ENCODE results near the gene DHRSX. TPM values are rescaled to one million over a fixed set of nuclear protein-coding genes. Genes with fewer than 3 reads are reported as not detected.
"Not testable (repeated sequence)": the region's sequence is repeated elsewhere in the genome, so short reads cannot be mapped to it uniquely, and the experiment has no call there.

Gene DHRSX
- total RNA-seq, 1 donor = 24.0 TPM

DNA sequence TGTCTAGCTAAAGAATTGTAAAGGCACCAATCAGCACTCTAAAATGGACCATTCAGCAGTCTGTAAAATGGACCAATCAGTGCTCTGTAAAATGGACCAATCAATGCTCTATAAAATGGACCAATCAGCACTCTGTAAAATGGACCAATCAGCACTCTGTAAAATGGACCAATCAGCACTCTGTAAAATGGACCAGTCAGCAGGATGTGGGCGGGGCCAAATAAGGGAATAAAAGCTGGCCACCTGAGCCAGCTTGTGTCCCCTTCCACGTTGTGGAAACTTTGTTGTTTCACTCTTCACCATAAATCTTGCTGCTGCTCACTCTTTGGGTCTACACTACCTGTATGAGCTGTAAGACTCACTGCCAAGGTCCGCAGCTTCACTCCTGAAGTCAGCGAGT is 230.0 kb downstream of the DHRSX start:
- DNase-seq (ENCODE audit: low read depth in 2 of 3, low spot score in 2 of 3) = not testable (repeated sequence)

DNA sequence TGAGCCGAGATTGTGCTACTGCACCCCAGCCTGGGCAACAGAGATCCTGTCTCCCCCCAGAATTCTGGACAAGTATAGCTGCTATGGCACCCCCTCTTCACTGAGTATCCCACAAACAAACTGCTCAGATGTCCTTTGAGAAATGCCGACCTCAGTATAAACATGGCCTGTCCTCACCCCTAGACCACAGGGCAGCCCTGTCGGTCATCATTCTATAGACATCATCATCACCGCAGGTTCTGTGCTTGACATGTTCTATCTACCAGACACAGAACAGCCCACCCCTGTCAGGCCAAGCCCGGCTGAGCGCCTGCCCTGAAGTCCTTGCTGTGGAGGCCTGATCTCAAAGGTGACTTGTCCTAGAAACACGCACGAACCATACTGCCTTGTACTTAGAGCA is 232.9 kb downstream of the DHRSX start:
- DNase-seq (ENCODE audit: low read depth in 2 of 3, low spot score in 2 of 3) = no peak

DNA sequence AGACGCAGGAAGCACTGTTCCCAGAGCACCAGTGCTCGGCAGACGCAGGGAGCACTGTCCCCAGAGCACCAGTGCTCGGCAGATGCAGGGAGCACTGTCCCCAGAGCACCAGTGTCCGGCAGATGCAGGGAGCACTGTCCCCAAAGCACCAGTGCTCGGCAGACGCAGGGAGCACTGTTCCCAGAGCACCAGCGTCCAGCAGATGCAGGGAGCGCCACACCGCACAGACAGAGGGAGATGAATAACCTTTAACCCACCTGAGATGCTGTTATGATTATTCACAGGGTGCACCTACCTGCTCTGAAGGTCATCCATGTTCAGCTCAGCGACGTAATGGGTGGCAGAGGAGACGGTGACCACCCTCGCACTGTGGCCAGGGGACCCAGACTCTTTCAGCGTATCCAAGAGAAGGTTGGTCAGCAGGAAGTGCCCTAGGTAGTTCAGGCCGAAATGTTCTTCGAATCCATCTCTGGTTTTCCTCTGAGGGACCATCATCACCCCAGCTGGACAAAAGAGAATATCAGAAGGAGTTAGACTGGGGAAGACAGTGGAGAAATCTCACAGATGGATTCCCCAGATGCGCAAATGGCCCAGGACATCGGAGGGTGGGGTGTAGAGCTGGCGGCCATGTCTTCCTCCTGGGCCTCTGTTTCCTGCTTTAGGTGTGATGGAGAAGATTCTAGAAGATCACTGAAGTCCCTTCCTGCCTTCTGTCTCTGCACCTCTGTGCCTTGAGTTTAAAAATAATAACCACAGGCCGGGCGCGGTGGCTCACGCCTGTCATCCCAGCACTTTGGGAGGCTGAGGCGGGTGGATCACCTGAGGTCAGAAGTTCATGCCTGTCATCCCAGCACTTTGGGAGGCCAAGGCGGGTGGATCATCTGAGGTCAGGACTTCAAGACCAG is 234.1 kb downstream of the DHRSX start:
- peak in 1 of 3 donors; percentile 32 for DNase-seq (ENCODE audit: low read depth in 2 of 3, low spot score in 2 of 3)

DNA sequence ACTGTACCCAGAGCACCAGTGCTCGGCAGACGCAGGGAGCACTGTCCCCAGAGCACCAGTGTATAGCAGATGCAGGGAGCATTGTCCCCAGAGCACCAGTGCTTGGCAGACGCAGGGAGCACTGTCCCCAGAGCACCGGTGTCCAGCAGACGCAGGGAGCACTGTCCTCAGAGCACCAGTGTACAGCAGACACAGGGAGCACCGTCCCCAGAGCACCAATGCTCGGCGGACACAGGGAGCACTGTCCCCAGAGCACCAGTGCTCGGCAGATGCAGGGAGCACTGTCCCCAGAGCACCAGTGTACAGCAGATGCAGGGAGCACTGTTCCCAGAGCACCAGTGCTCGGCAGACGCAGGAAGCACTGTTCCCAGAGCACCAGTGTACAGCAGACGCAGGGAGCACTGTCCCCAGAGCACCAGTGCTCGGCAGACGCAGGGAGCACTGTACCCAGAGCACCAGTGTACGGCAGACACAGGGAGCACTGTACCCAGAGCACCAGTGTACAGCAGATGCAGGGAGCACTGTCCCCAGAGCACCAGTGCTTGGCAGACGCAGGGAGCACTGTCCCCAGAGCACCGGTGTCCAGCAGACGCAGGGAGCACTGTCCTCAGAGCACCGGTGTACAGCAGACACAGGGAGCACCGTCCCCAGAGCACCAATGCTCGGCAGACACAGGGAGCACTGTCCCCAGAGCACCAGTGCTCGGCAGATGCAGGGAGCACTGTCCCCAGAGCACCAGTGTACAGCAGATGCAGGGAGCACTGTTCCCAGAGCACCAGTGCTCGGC is 234.9 kb downstream of the DHRSX start:
- DNase-seq (ENCODE audit: low read depth in 2 of 3, low spot score in 2 of 3) = not testable (repeated sequence)

GRCh38 chrX:2264179-2265030 is 236.4 kb downstream of the DHRSX start:
- no peak for DNase-seq (ENCODE audit: low read depth in 2 of 3, low spot score in 2 of 3)

DNA sequence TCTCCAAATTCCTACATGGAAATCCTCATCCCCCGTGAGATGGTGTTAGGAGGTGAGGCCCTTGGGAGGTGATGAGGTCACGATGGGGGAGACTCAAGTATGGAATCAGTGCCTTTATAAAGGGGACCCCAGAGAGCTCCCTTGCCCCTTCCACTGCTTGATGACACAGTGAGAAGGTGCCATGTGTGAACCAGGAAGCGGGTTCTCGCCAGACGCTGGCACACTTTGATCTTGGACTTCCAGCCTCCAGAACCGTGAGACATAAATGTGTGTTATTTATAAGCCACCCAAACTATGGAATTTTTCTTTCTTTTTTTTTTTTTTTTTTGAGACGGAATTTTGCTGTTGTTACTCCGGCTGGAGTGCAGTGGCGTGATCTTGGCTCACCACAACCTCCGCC is 237.6 kb downstream of the DHRSX start:
- DNase-seq (ENCODE audit: low read depth in 2 of 3, low spot score in 2 of 3) = peak in 1 of 3 donors; percentile 41

DNA sequence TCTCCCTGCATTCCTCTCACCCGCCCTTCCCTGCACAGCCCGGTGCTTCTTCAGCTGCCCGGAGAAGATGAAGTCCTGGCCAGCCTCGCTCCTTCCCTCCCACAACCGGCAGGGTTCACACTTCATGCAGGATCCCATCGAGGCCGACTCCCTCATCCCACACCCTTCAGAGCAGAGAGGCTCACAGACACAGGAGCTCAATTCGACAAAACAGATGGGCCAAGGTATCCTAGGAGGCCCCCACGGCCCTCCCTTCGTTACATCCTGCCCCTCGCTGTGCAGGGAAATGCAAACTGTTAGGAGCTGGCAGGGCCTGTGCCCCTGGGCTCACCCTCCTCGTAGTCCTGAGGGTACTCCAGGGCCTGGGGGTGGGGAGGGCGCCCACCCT is 238.1 kb downstream of the DHRSX start:
- no peak for DNase-seq (ENCODE audit: low read depth in 2 of 3, low spot score in 2 of 3)

GRCh38 chrX:2261831-2262667 is 238.7 kb downstream of the DHRSX start:
- no peak for DNase-seq (ENCODE audit: low read depth in 2 of 3, low spot score in 2 of 3)

- no peak for DNase-seq (ENCODE audit: low read depth in 2 of 3, low spot score in 2 of 3)
Observed at GRCh38 chrX:2252331-2253065, 248.3 kb downstream of the DHRSX start.

DNA sequence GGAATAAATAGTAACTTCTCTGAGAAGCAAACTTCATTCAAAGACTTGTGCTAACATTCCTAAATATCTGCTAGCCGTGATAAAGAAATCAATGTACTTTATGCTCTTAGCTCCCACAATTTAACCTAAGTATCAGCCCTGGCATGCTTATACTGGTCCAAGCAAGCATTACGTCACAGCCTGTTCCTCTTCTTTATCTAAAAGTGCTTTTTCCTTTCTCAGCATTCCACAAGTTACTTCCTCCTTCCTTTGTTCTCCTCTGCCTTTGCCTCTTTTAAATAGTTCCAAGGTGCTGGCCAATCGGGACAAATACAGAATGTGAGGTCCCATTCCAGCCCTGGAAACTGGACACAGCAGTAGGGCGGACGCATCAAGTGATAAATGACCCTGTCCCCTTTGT is 249.6 kb downstream of the DHRSX start:
- no peak for DNase-seq (ENCODE audit: low read depth in 2 of 3, low spot score in 2 of 3)

DNA sequence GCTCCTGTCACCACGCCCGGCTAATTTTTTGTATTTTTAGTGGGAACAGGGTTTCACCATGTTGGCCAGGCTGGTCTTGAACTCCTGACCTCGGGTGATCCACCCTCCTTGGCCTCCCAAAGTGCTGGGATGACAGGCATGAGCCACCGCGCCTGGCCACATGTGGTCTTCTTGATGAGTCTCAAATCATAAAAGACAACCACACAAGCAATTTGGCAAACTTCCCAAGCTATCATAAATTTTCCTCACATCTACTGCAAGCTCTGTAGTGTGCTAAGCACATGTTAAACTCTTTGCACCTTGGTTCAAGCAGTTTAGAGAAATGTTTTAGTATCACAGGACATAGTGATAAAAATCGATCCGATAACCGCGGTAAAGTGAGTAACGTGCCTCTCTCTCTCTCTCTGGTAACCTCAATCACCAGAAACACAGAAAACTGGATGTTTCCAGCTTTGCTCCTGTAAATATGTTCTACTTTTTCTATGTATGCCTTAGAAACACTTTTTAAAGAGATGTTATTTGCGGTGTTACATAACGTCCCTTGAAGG is 256.8 kb downstream of the DHRSX start:
- peak in 1 of 3 donors; percentile 52 for DNase-seq (ENCODE audit: low read depth in 2 of 3, low spot score in 2 of 3)

DNA sequence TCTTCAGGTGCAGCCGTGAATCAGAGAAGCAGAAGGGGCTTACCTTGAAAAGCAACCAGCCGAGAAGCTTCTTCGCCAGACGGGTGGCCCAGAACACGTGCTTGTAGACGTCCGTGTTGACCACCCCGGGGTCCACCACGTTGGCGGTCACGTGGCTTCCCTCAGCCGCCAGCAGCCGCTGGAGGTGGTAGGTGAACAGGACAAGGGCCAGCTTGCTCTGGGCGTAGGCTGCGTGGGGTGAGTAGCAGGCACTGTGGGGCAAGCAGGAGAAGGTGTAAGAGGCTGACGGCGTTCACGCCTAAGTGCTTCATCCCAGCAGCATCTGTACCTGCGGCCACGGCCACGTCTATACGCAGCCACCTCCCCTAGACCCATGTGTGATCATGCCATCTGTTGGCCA is 257.8 kb downstream of the DHRSX start:
- no peak for DNase-seq (ENCODE audit: low read depth in 2 of 3, low spot score in 2 of 3)

- DNase-seq (ENCODE audit: low read depth in 2 of 3, low spot score in 2 of 3) = no peak
Observed at GRCh38 chrX:2242326-2242725, 258.4 kb downstream of the DHRSX start.

GRCh38 chrX:2241496-2241895 is 259.3 kb downstream of the DHRSX start:
- not testable (repeated sequence) for DNase-seq (ENCODE audit: low read depth in 2 of 3, low spot score in 2 of 3)

GRCh38 chrX:2240761-2241160 is 260.0 kb downstream of the DHRSX start:
- DNase-seq (ENCODE audit: low read depth in 2 of 3, low spot score in 2 of 3) = not testable (repeated sequence)

- no peak for DNase-seq (ENCODE audit: low read depth in 2 of 3, low spot score in 2 of 3)
Observed at GRCh38 chrX:2237976-2238375, 262.8 kb downstream of the DHRSX start.

GRCh38 chrX:2231570-2232192 is 269.1 kb downstream of the DHRSX start:
- DNase-seq (ENCODE audit: low read depth in 2 of 3, low spot score in 2 of 3) = no peak

DNA sequence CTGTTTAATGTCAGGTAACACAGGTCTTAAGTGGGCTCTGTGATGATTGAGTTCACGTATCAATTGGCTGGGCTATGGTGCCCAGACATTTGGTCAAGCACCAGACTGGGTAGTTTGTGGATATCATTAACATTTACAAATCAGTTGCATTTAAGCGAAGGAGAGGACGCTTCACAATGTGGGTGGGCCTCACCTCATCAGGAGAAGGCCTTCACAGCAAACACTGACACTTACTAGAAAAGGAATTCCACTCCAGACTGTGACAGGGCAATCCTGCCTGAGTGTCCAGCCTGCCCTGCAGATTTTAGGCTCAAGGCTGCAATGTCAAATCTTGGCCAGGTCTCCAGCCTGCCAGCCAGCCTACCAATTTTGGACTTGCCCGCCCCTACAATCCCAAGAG is 270.3 kb downstream of the DHRSX start:
- DNase-seq (ENCODE audit: low read depth in 2 of 3, low spot score in 2 of 3) = no peak

DNA sequence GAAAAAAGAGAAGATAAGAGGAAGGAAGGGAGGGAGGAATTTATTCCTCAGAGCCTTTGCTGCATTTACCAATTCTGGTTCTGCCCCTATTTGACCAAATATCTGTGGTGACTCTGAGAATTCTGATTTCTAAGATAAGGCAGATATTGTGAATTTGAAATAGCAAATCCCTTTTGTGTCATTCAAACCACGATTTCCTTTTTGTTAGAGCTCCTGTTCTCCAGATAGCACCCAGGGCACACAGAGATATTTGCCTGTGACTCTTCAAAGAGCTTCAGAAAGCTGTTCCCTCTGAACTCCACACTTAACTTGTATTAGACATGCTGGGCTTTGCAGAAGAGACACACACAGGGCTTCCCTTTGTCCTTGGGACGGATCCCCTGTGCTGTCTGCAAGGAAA is 272.2 kb downstream of the DHRSX start:
- DNase-seq (ENCODE audit: low read depth in 2 of 3, low spot score in 2 of 3) = no peak

All from hematopoietic multipotent progenitor cell (in vitro differentiated cells).